Measurements from ENCODE around the gene PCDHB13. TPM values are rescaled to one million over a fixed set of nuclear protein-coding genes. Genes with fewer than 3 reads are reported as not detected.
"Not testable (repeated sequence)": the region's sequence is repeated elsewhere in the genome, so short reads cannot be mapped to it uniquely, and the experiment has no call there.

PCDHB13 gene
- total RNA-seq, 2 donors from 2014 or later = 1.8 to 3.3 TPM

GRCh38 chr5:141223112-141223783, 9.5 kb downstream of the PCDHB13 start, which contains the start of gene PCDHB14:
PCDHB14 (plus strand) TSS chr5:141223343; CDS start chr5:141223506, 163 bp downstream.
- Histone ChIP-seq H3K27me3 (ENCODE audit: control insufficient read depth, insufficient read depth, low read length, poor library complexity, severe bottlenecking) (no peaks in the 10 kb centered on the region), H3K36me3 (ENCODE audit: control insufficient read depth, insufficient read depth, low read length) (no peaks in the 10 kb centered on the region), H3K4me3 (ENCODE audit: low read length) (peak within 1 kb of the TSS; percentile 27), H3K9ac (ENCODE audit: extremely low read depth, low read length, poor library complexity, severe bottlenecking) (no peak within 1 kb of the TSS), H3K9me3 (ENCODE audit: control insufficient read depth, low read length) (peaks cover 11% of the 10 kb centered on the region), H3K27ac (ENCODE audit: low read depth, low read length) (no peak within 1 kb of the TSS), H3K4me1 (ENCODE audit: control insufficient read depth, insufficient read depth, low read length) (no peaks in the 10 kb centered on the region)
- peaks cover 4% of the 10 kb centered on the region for H3K4me1 Mint-ChIP-seq
- H3K27me3 Mint-ChIP-seq (ENCODE audit: insufficient read depth) = no peaks in the 10 kb centered on the region
- peaks cover 17% of the 10 kb centered on the region for H3K9me3 Mint-ChIP-seq
- peak; percentile 72 for DNase-seq
- 48 to 51% methylated on average over 14 to 15 of the region's 15 CpGs for WGBS, 2 experiments (ENCODE audit: insufficient coverage in 1 of 2, insufficient read length in 1 of 2)
- peak; percentile 80 for TF ChIP-seq CTCF (conservative IDR thresholded peaks at IDR 0.05)
- no peak within 1 kb of the TSS for H3K27ac Mint-ChIP-seq
- peak within 1 kb of the TSS; percentile 32 for H3K4me3 Mint-ChIP-seq
- H3K36me3 Mint-ChIP-seq (ENCODE audit: low read depth) = peaks cover 5% of the 10 kb centered on the region

GRCh38 chr5:141224844-141225243, 11.1 kb downstream of the PCDHB13 start:
- not testable (repeated sequence) for H3K27ac ChIP-seq (ENCODE audit: low read depth, low read length); H3K4me3 Mint-ChIP-seq; H3K36me3 Mint-ChIP-seq (ENCODE audit: low read depth); H3K27ac Mint-ChIP-seq; H3K4me3 ChIP-seq (ENCODE audit: low read length); H3K27me3 ChIP-seq (ENCODE audit: control insufficient read depth, insufficient read depth, low read length, poor library complexity, severe bottlenecking); DNase-seq; H3K9me3 ChIP-seq (ENCODE audit: control insufficient read depth, low read length); H3K27me3 Mint-ChIP-seq (ENCODE audit: insufficient read depth); H3K36me3 ChIP-seq (ENCODE audit: control insufficient read depth, insufficient read depth, low read length); H3K4me1 ChIP-seq (ENCODE audit: control insufficient read depth, insufficient read depth, low read length); H3K9ac ChIP-seq (ENCODE audit: extremely low read depth, low read length, poor library complexity, severe bottlenecking); H3K4me1 Mint-ChIP-seq
- WGBS, 2 experiments (ENCODE audit: insufficient coverage in 1 of 2, insufficient read length in 1 of 2) = 95 to 100% methylated on average over 2 to 26 of the region's 40 CpGs
- peaks cover 15% of the 10 kb centered on the region for H3K9me3 Mint-ChIP-seq

- not testable (repeated sequence) for H3K9me3 ChIP-seq (ENCODE audit: control insufficient read depth, low read length); H3K27ac Mint-ChIP-seq; H3K27me3 ChIP-seq (ENCODE audit: control insufficient read depth, insufficient read depth, low read length, poor library complexity, severe bottlenecking); H3K27me3 Mint-ChIP-seq (ENCODE audit: insufficient read depth); H3K27ac ChIP-seq (ENCODE audit: low read depth, low read length); H3K4me3 ChIP-seq (ENCODE audit: low read length); H3K36me3 ChIP-seq (ENCODE audit: control insufficient read depth, insufficient read depth, low read length); H3K4me3 Mint-ChIP-seq; H3K9ac ChIP-seq (ENCODE audit: extremely low read depth, low read length, poor library complexity, severe bottlenecking); DNase-seq; H3K4me1 Mint-ChIP-seq; H3K4me1 ChIP-seq (ENCODE audit: control insufficient read depth, insufficient read depth, low read length); H3K36me3 Mint-ChIP-seq (ENCODE audit: low read depth)
- H3K9me3 Mint-ChIP-seq = peaks cover 15% of the 10 kb centered on the region
- WGBS, 2 experiments (ENCODE audit: insufficient coverage in 1 of 2, insufficient read length in 1 of 2) = 90 to 94% methylated on average over 7 to 27 of the region's 30 CpGs
Measured at GRCh38 chr5:141225421-141225820, 11.7 kb downstream of the PCDHB13 start.

- peaks cover 41% of the 10 kb centered on the region for H3K9me3 ChIP-seq (ENCODE audit: control insufficient read depth, low read length)
- H3K36me3 ChIP-seq (ENCODE audit: control insufficient read depth, insufficient read depth, low read length) = no peaks in the 10 kb centered on the region
- H3K9me3 Mint-ChIP-seq = peaks cover 25% of the 10 kb centered on the region
- no peaks in the 10 kb centered on the region for H3K27me3 ChIP-seq (ENCODE audit: control insufficient read depth, insufficient read depth, low read length, poor library complexity, severe bottlenecking)
- no peak for DNase-seq
- peaks cover 12% of the 10 kb centered on the region for H3K36me3 Mint-ChIP-seq (ENCODE audit: low read depth)
- H3K4me1 ChIP-seq (ENCODE audit: control insufficient read depth, insufficient read depth, low read length) = no peaks in the 10 kb centered on the region
- no peak overlapping the region for H3K4me3 ChIP-seq (ENCODE audit: low read length)
- peak overlapping the region; percentile 60 for H3K4me3 Mint-ChIP-seq
- no peak overlapping the region for H3K9ac ChIP-seq (ENCODE audit: extremely low read depth, low read length, poor library complexity, severe bottlenecking)
- H3K27me3 Mint-ChIP-seq (ENCODE audit: insufficient read depth) = peaks cover 12% of the 10 kb centered on the region
- no peak overlapping the region for H3K27ac ChIP-seq (ENCODE audit: low read depth, low read length)
- peak; percentile 77 for TF ChIP-seq CTCF (conservative IDR thresholded peaks at IDR 0.05)
- peak overlapping the region; percentile 67 for H3K27ac Mint-ChIP-seq
- H3K4me1 Mint-ChIP-seq = no peaks in the 10 kb centered on the region
- 87 to 88% methylated on average over 13 to 14 of the region's 15 CpGs for WGBS, 2 experiments (ENCODE audit: insufficient coverage in 1 of 2, insufficient read length in 1 of 2)
Measured at GRCh38 chr5:141234109-141234667, 20.5 kb downstream of the PCDHB13 start.

- not testable (repeated sequence) for H3K4me1 ChIP-seq (ENCODE audit: control insufficient read depth, insufficient read depth, low read length); H3K4me3 ChIP-seq (ENCODE audit: low read length); H3K36me3 ChIP-seq (ENCODE audit: control insufficient read depth, insufficient read depth, low read length); H3K27ac ChIP-seq (ENCODE audit: low read depth, low read length); H3K27ac Mint-ChIP-seq; H3K9ac ChIP-seq (ENCODE audit: extremely low read depth, low read length, poor library complexity, severe bottlenecking); H3K4me1 Mint-ChIP-seq; H3K27me3 ChIP-seq (ENCODE audit: control insufficient read depth, insufficient read depth, low read length, poor library complexity, severe bottlenecking); DNase-seq; H3K4me3 Mint-ChIP-seq
- H3K27me3 Mint-ChIP-seq (ENCODE audit: insufficient read depth) = peaks cover 16% of the 10 kb centered on the region
- peaks cover 36% of the 10 kb centered on the region for H3K9me3 Mint-ChIP-seq
- H3K36me3 Mint-ChIP-seq (ENCODE audit: low read depth) = peaks cover 16% of the 10 kb centered on the region
- peaks cover 40% of the 10 kb centered on the region for H3K9me3 ChIP-seq (ENCODE audit: control insufficient read depth, low read length)
- 96 to 98% methylated on average over 16 to 40 of the region's 40 CpGs for WGBS, 2 experiments (ENCODE audit: insufficient coverage in 1 of 2, insufficient read length in 1 of 2)
Measured at GRCh38 chr5:141235922-141236321, 22.2 kb downstream of the PCDHB13 start.

Data from endodermal cell (in vitro differentiated cells).